AG09319 (cell line): ENCODE results near the gene MCEMP1.

Experiments used
- DNase-seq: peaks from one replicate; pipeline ENCODE4 v3.0.0-alpha.2; 2010; ENCODE audit warnings: low read depth; ENCODE audit errors: extremely low read depth
- TF ChIP-seq, protein P1 (sequence below): IDR thresholded peaks from 2 replicates; pipeline ENCODE4 v1.5.1; 2011; ENCODE audit warnings: low read depth, mild to moderate bottlenecking, inconsistent platforms, low read length, moderate library complexity

Gene MCEMP1

DNA sequence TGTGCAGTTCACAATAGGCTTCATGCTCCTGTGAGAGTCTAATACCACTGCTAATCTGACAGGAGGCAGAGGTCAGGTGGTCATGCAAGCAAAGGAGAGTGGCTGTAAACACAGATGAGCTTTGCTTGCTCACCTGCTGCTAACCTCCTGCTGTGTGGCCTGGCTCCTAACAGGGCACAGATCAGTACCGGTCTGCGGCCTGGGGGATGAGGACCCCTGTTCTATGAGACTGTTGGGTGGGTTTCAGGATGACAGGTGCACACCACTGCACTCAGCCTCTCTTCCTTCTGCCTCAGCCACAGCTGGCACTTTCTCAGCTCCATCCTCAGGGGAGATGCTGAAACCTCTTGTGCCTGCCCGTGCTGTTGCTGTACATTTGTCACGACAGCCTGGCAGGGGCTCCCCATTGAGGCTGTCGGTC is 45.4 kb downstream of the MCEMP1 start:
- no peak for DNase-seq
- TF ChIP-seq, protein P1, sequence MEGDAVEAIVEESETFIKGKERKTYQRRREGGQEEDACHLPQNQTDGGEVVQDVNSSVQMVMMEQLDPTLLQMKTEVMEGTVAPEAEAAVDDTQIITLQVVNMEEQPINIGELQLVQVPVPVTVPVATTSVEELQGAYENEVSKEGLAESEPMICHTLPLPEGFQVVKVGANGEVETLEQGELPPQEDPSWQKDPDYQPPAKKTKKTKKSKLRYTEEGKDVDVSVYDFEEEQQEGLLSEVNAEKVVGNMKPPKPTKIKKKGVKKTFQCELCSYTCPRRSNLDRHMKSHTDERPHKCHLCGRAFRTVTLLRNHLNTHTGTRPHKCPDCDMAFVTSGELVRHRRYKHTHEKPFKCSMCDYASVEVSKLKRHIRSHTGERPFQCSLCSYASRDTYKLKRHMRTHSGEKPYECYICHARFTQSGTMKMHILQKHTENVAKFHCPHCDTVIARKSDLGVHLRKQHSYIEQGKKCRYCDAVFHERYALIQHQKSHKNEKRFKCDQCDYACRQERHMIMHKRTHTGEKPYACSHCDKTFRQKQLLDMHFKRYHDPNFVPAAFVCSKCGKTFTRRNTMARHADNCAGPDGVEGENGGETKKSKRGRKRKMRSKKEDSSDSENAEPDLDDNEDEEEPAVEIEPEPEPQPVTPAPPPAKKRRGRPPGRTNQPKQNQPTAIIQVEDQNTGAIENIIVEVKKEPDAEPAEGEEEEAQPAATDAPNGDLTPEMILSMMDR, result no peak

DNA sequence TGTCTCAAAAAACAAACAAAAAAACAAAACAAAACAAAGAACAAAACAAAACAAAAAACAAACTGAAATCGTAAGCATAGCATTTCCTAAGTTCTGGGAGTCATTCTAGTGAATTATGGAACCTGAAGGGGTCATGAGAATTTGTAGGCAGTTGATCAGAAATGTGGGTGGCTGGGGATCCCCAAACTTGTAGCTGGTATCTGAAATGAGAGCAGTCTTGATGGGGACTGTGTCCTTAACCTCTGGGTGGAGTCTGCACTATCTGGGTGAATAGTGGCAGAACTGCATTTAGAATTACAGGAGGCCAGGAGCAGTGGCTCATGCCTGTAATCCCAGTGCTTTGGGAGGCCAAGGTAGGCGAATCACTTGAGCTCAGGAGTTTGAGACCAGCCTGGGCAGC is 48.9 kb downstream of the MCEMP1 start:
- TF ChIP-seq, protein P1, result no peak
- DNase-seq, result no peak

DNA sequence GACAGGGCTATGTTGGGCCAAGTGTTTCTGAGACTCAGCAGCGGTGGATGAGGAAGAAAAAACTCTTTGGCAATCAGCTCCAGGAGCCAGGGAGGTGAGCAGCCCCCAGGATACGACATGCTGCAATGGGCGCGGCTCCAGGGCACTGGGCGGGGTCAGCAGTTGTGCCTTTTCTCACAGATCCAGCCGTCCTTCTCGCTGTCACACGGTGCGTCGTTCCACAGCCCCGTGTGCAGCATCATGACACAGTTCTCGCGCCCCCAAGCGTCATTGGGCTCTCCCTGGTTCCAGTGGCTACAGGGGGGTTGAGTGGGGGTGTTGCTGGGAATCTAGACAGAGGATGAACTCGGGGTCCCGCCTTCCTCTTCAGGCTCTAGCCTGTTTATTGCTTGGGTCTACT is 52.3 kb downstream of the MCEMP1 start:
- no peak for DNase-seq
- TF ChIP-seq, protein P1, result no peak
